Frontal cortex (tissue), 4 donors: ENCODE results near the gene ZNF778. TPM values are rescaled to one million over a fixed set of nuclear protein-coding genes. Genes with fewer than 3 reads are reported as not detected.
"Not testable (repeated sequence)": the region's sequence is repeated elsewhere in the genome, so short reads cannot be mapped to it uniquely, and the experiment has no call there.

Source experiments
- DNase-seq, 2 donors: peaks; one replicate each; pipeline ENCODE4 v3.0.0; 2012; ENCODE audit warnings: low spot score in 2 of 2
- FAIRE-seq: peaks from 2 replicates; lab custom pipeline; 2012; peaks lifted over from hg19 to GRCh38; lab: Jason Lieb, UNC
- total RNA-seq: library from RNA; depleted of rRNA; stranded (reverse); fragments of >200 nt; gene quantifications from one replicate; pipeline ENCODE4 v1.2.3, GENCODE V29; 2014
- donor health status: control.
- donor health status: control.
- donor health status: control.

The ZNF778 gene
- total RNA-seq, 1 donor from 2014 or later, result 14.7 TPM

- no peak for DNase-seq
- no peak for FAIRE-seq
Observed at GRCh38 chr16:89246383-89246902, 28.9 kb downstream of the ZNF778 start.

- DNase-seq (peak; percentile 95 to 99), FAIRE-seq (no peak)
Observed at GRCh38 chr16:89246903-89247733, 29.6 kb downstream of the ZNF778 start.

GRCh38 chr16:89247734-89248075, 30.2 kb downstream of the ZNF778 start:
- DNase-seq, result peak in 1 of 2 donors; percentile 21
- not testable (repeated sequence) for FAIRE-seq

GRCh38 chr16:89248196-89248982, 30.9 kb downstream of the ZNF778 start:
- FAIRE-seq, result no peak
- DNase-seq, result no peak

- FAIRE-seq (no peak), DNase-seq (no peak)
Observed at GRCh38 chr16:89253548-89254287, 36.2 kb downstream of the ZNF778 start.

- DNase-seq (peak; percentile 65 to 90), FAIRE-seq (no peak)
Observed at GRCh38 chr16:89256651-89257254, 39.2 kb downstream of the ZNF778 start.

GRCh38 chr16:89257281-89257731, 39.8 kb downstream of the ZNF778 start:
- DNase-seq (peak in 1 of 2 donors; percentile 44), FAIRE-seq (no peak)

- FAIRE-seq (no peak), DNase-seq (no peak)
Observed at GRCh38 chr16:89257757-89258465, 40.4 kb downstream of the ZNF778 start.

GRCh38 chr16:89259901-89260300, 42.4 kb downstream of the ZNF778 start:
- not testable (repeated sequence) for DNase-seq, FAIRE-seq

GRCh38 chr16:89261691-89262563, 44.4 kb downstream of the ZNF778 start:
- DNase-seq (no peak), FAIRE-seq (no peak)

- no peak for FAIRE-seq
Observed at GRCh38 chr16:89264800-89265550, 47.5 kb downstream of the ZNF778 start.

GRCh38 chr16:89265647-89266046, 48.1 kb downstream of the ZNF778 start:
- FAIRE-seq, result no peak
- DNase-seq, result no peak

More at GRCh38 chr16:89264800-89265550, 47.5 kb downstream of the ZNF778 start:
- DNase-seq, result no peak

- DNase-seq (no peak), FAIRE-seq (no peak)
Observed at GRCh38 chr16:89266521-89267134, 49.1 kb downstream of the ZNF778 start.

- FAIRE-seq, DNase-seq: not testable (repeated sequence)
Observed at GRCh38 chr16:89267746-89268145, 50.2 kb downstream of the ZNF778 start.

- FAIRE-seq, result no peak
- no peak for DNase-seq
Observed at GRCh38 chr16:89268585-89268984, 51.1 kb downstream of the ZNF778 start.

GRCh38 chr16:89268987-89269735, 51.7 kb downstream of the ZNF778 start:
- DNase-seq (no peak), FAIRE-seq (no peak)
